CD4-positive, alpha-beta T cell (primary cell): ENCODE measurements around the gene KCNH1. TPM values are rescaled to one million over a fixed set of nuclear protein-coding genes. Genes with fewer than 3 reads are reported as not detected.

Experiments
- ATAC-seq: fragments of 200-7000 bp; cut with Tn5 transposase; one replicate; pipeline ENCODE4 v1.10.0; 2022; ENCODE audit warnings: mild to moderate bottlenecking; ENCODE audit not compliant: poor library complexity
- CTCF ChIA-PET: fragments of 350-600 bp; sonication (Branson Sonifier 250); formaldehyde crosslinking; loops from one replicate; lab custom pipeline; 2021; ENCODE audit warnings: antibody characterized with exemption, inconsistent platforms; lab: Charles Lee
- POLR2A ChIA-PET: fragments of 350-600 bp; sonication (Branson Sonifier 250); formaldehyde crosslinking; loops from one replicate; lab custom pipeline; 2021; ENCODE audit warnings: antibody characterized with exemption, inconsistent platforms; lab: Charles Lee
- DNase-seq, 14 experiments: peaks; one replicate each; pipeline ENCODE4 v3.0.0-alpha.2; 2013 to 2020; ENCODE audit warnings: mixed read lengths in 2 of 14
- H3K27ac ChIP-seq, 2 donors: one replicate each; pipeline versions ENCODE4 v1.5.1 to v1.7.0; 2013; ENCODE audit warnings: low read length in 2 of 2, low read depth in 1 of 2, mild to moderate bottlenecking in 1 of 2
- H3K27me3 ChIP-seq, 2 experiments: 1 replicate in 1 of 2; 2 replicates in 1 of 2; pipeline versions ENCODE4 v1.6.1 to v1.7.0; 2013; ENCODE audit warnings: low read length in 2 of 2, control low read depth in 1 of 2, mild to moderate bottlenecking in 1 of 2, moderate library complexity in 1 of 2; ENCODE audit not compliant: insufficient read depth in 2 of 2, control insufficient read depth in 1 of 2
- H3K36me3 ChIP-seq: one replicate; pipeline ENCODE4 v1.6.1; 2013; ENCODE audit warnings: low read length, control low read depth; ENCODE audit not compliant: insufficient read depth
- H3K4me1 ChIP-seq: one replicate; pipeline ENCODE4 v1.6.1; 2013; ENCODE audit warnings: low read length, control low read depth; ENCODE audit not compliant: insufficient read depth
- H3K4me3 ChIP-seq: one replicate; pipeline ENCODE4 v1.5.1; 2013; ENCODE audit warnings: mild to moderate bottlenecking, low read length, moderate library complexity
- H3K9me3 ChIP-seq, 2 experiments: 1 replicate in 1 of 2; 2 replicates in 1 of 2; pipeline versions ENCODE4 v1.6.1 to v1.7.0; 2013; ENCODE audit warnings: low read length in 2 of 2, mild to moderate bottlenecking in 2 of 2, control low read depth in 1 of 2, moderate library complexity in 1 of 2; ENCODE audit not compliant: control insufficient read depth in 1 of 2, insufficient read depth in 1 of 2
- H3K27ac Mint-ChIP-seq: one replicate; pipeline ENCODE4 v1.8.0; 2020; ENCODE audit warnings: mixed read lengths
- H3K27me3 Mint-ChIP-seq: one replicate; pipeline ENCODE4 v1.8.0; 2021; ENCODE audit warnings: mixed read lengths
- H3K36me3 Mint-ChIP-seq: one replicate; pipeline ENCODE4 v1.8.0; 2021; ENCODE audit warnings: low read depth, mixed read lengths
- H3K4me1 Mint-ChIP-seq: one replicate; pipeline ENCODE4 v1.8.0; 2021; ENCODE audit warnings: low read depth, mixed read lengths
- H3K4me3 Mint-ChIP-seq: one replicate; pipeline ENCODE4 v1.8.0; 2020; ENCODE audit warnings: mild to moderate bottlenecking, mixed read lengths
- H3K9me3 Mint-ChIP-seq: one replicate; pipeline ENCODE4 v1.8.0; 2020; ENCODE audit warnings: mixed read lengths
- CTCF ChIP-seq: fragments of 200-600 bp; IDR thresholded peaks from one replicate; pipeline ENCODE4 v1.8.0; 2022; ENCODE audit warnings: antibody characterized with exemption, mild to moderate bottlenecking
- intact Hi-C, 2 experiments: fragments of 100-400 bp; cut with DNase I in 1 of 2; cut with micrococcal nuclease in 1 of 2; formaldehyde crosslinking; loops; one replicate each; pipeline versions ENCODE4 v1.15.1 to v1.9.0; 2023 to 2025; cut with DNase I, micrococcal nuclease
- total RNA-seq, 174 experiments: library from RNA in 2 of 174; stranded (reverse) in 2 of 174; gene quantifications; one replicate each; pipeline ENCODE4 v1.2.3 and lab custom pipeline; 2021 to 2026

The KCNH1 gene
- total RNA-seq, 2 experiments from 2014 or later, result not detected

- Histone ChIP-seq H3K36me3 (no peaks in the 10 kb centered on the region), H3K27ac (no peak overlapping the region), H3K4me1 (no peaks in the 10 kb centered on the region), H3K9me3 (no peaks in the 10 kb centered on the region), H3K27me3 (peaks cover 0 to 2% of the 10 kb centered on the region in 2 experiments), H3K4me3 (no peak overlapping the region)
- ATAC-seq (no peak), DNase-seq (no peak)
- H3K4me1 Mint-ChIP-seq, result peaks cover 4% of the 10 kb centered on the region
- peaks cover 1% of the 10 kb centered on the region for H3K27me3 Mint-ChIP-seq
- H3K4me3 Mint-ChIP-seq, result no peak overlapping the region
- TF ChIP-seq CTCF, result no peak
- POLR2A ChIA-PET, result no interaction called here
- intact Hi-C loops, result no loop called here
- no peak overlapping the region for H3K27ac Mint-ChIP-seq
- no peaks in the 10 kb centered on the region for H3K9me3 Mint-ChIP-seq
- CTCF ChIA-PET, result no interaction called here
- no peaks in the 10 kb centered on the region for H3K36me3 Mint-ChIP-seq
Observed at GRCh38 chr1:210848474-210848873, 285.5 kb downstream of the KCNH1 start.

- H3K4me1 Mint-ChIP-seq, result no peaks in the 10 kb centered on the region
- Histone ChIP-seq H3K36me3 (no peaks in the 10 kb centered on the region), H3K4me3 (no peak overlapping the region), H3K27me3 (peaks cover 0 to 6% of the 10 kb centered on the region in 2 experiments), H3K4me1 (no peaks in the 10 kb centered on the region), H3K27ac (no peak overlapping the region), H3K9me3 (no peaks in the 10 kb centered on the region)
- ChIA-PET POLR2A (no interaction called here), CTCF (no interaction called here)
- intact Hi-C loops, result no loop called here
- H3K27me3 Mint-ChIP-seq, result peaks cover 18% of the 10 kb centered on the region
- H3K4me3 Mint-ChIP-seq, result no peak overlapping the region
- DNase-seq (no peak), ATAC-seq (no peak)
- H3K9me3 Mint-ChIP-seq, result no peaks in the 10 kb centered on the region
- no peak overlapping the region for H3K27ac Mint-ChIP-seq
- no peak for TF ChIP-seq CTCF
- H3K36me3 Mint-ChIP-seq, result no peaks in the 10 kb centered on the region
Observed at GRCh38 chr1:210841926-210842625, 291.9 kb downstream of the KCNH1 start.

- ATAC-seq (no peak), DNase-seq (no peak)
- TF ChIP-seq CTCF, result no peak
- Histone ChIP-seq H3K27me3 (peaks cover 0 to 7% of the 10 kb centered on the region in 2 experiments), H3K9me3 (no peaks in the 10 kb centered on the region), H3K4me3 (no peak overlapping the region), H3K27ac (no peak overlapping the region), H3K4me1 (no peaks in the 10 kb centered on the region), H3K36me3 (no peaks in the 10 kb centered on the region)
- Mint-ChIP-seq H3K27ac (no peak overlapping the region), H3K4me1 (no peaks in the 10 kb centered on the region), H3K27me3 (peaks cover 19% of the 10 kb centered on the region), H3K36me3 (no peaks in the 10 kb centered on the region), H3K4me3 (no peak overlapping the region), H3K9me3 (no peaks in the 10 kb centered on the region)
- POLR2A ChIA-PET, result no interaction called here
- intact Hi-C loops, result no loop called here
- CTCF ChIA-PET, result no interaction called here
Observed at GRCh38 chr1:210830034-210831028, 303.6 kb downstream of the KCNH1 start.
